Rectal smooth muscle tissue (tissue), 1 donor: ENCODE data around the gene CCDC12.

Experiments used
- H3K27ac ChIP-seq: one replicate; pipeline ENCODE4 v1.7.0; 2013; ENCODE audit warnings: low read depth, low read length, inconsistent platforms
- H3K27me3 ChIP-seq: one replicate; pipeline ENCODE4 v1.7.0; 2013; ENCODE audit warnings: low read length; ENCODE audit not compliant: control insufficient read depth, insufficient read depth
- H3K36me3 ChIP-seq: one replicate; pipeline ENCODE4 v1.7.0; 2013; ENCODE audit warnings: low read length; ENCODE audit not compliant: control insufficient read depth, insufficient read depth
- H3K4me1 ChIP-seq: one replicate; pipeline ENCODE4 v1.7.0; 2013; ENCODE audit warnings: low read length; ENCODE audit not compliant: control insufficient read depth, insufficient read depth
- H3K4me3 ChIP-seq: one replicate; pipeline ENCODE4 v1.7.0; 2013; ENCODE audit warnings: low read length
- H3K9ac ChIP-seq: one replicate; pipeline ENCODE4 v1.7.0; 2013; ENCODE audit warnings: low read length

The CCDC12 gene

DNA sequence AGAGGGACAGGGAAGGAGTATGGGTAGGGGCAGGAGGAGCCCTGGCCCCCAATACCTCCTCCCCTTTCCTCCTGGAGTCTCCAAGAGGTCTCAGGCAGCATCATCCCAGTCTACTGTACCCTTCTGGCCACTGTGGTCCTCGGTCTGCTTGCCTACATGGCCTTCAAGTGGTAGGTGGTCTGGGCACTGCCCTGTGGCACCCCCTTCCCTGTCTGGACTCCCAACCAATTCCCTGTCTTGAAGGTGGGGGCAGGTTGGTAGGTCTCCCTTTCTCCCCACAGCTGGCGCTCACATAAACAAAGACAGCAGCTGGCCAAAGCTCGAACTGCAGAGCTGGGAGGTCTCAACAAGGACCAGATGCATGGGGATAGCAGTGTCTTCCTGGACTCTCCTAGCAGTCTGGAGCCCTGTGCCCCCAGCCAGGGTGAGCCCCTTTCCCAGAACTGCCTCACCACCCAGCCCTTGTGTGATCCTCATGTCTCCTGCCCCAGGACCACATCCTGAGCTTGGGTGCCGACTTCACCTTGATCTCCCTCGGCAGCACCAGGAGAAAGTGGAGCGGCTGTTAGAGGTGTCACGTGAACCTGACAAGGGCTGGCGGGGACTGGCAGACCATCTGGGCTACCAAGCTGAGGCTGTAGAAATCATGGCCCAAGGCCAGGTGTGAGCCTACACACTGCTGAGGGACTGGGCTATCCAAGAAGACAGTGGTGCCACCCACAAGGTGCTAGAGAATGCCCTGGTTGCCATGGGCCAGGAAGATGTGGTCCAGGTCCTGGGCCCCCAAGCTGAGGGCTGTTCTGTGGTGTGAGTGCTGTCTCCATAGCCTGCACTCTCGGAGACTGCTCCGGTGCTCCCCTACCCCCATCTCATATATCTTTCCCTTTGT lies 36.0 kb upstream of the CCDC12 start:
- no peak overlapping the region for H3K9ac ChIP-seq
- H3K27ac ChIP-seq, result no peak overlapping the region
- no peaks in the 10 kb centered on the region for H3K4me1 ChIP-seq
- no peak overlapping the region for H3K4me3 ChIP-seq
- no peaks in the 10 kb centered on the region for H3K27me3 ChIP-seq
- H3K36me3 ChIP-seq, result peaks cover 10% of the 10 kb centered on the region

DNA sequence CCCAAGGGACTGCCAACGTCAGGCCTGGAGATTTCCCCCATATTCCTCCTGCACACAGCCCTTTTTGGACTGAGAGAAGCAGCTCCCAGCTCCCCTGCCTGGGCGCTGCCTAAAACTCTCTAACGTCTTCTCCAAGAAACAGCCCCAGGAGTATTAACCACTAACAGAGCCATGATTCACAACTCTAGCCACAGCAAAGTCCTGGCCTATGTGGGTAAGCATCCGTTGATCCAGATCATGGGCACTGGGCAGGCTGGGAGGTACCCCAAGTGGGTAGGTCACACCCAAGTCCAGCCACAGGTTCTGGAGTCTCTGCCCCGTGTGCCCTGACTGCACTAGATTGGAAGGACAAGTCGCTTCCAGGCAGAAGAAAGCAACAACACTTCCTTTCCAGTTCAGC lies 34.8 kb upstream of the CCDC12 start:
- H3K9ac ChIP-seq, result no peak overlapping the region
- H3K4me3 ChIP-seq, result no peak overlapping the region
- no peak overlapping the region for H3K27ac ChIP-seq
- no peaks in the 10 kb centered on the region for H3K4me1 ChIP-seq
- no peaks in the 10 kb centered on the region for H3K27me3 ChIP-seq
- peaks cover 9% of the 10 kb centered on the region for H3K36me3 ChIP-seq

GRCh38 chr3:47010910-47011309 lies 34.4 kb upstream of the CCDC12 start:
- Histone ChIP-seq H3K4me3 (no peak overlapping the region), H3K4me1 (no peaks in the 10 kb centered on the region), H3K36me3 (peaks cover 14% of the 10 kb centered on the region), H3K9ac (no peak overlapping the region), H3K27ac (no peak overlapping the region), H3K27me3 (no peaks in the 10 kb centered on the region)

- peaks cover 11% of the 10 kb centered on the region for H3K36me3 ChIP-seq
- H3K9ac ChIP-seq, result peak overlapping the region; percentile 46
These were observed 33.7 kb upstream of the CCDC12 start for GRCh38 chr3:47010111-47010712.

GRCh38 chr3:47009225-47010110 lies 32.9 kb upstream of the CCDC12 start:
- Histone ChIP-seq H3K9ac (peak overlapping the region; percentile 46), H3K4me3 (peak overlapping the region; percentile 73), H3K27me3 (no peaks in the 10 kb centered on the region), H3K27ac (peak overlapping the region; percentile 92), H3K4me1 (no peaks in the 10 kb centered on the region), H3K36me3 (peaks cover 10% of the 10 kb centered on the region)

More at GRCh38 chr3:47010111-47010712, 33.7 kb upstream of the CCDC12 start:
- Histone ChIP-seq H3K4me1 (no peaks in the 10 kb centered on the region), H3K27me3 (no peaks in the 10 kb centered on the region), H3K4me3 (peak overlapping the region; percentile 73), H3K27ac (peak overlapping the region; percentile 92)

DNA sequence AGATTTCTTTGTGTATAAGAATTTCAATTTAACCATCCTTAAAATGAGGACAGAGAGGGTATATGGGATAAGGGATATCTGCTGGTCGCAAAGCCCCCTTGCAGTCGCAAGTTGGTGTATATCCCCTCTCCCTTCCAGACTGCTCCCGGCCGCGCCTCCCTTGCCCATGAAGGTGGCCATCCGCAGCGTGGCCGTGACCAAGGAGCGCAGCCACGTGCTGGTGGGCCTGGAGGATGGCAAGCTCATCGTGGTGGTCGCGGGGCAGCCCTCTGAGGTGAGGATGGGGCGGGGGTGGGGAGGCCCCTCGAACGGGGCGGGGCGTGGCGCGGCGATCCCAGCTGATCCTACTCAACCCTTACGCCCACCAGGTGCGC lies 32.3 kb upstream of the CCDC12 start:
- H3K27me3 ChIP-seq, result no peaks in the 10 kb centered on the region
- H3K4me1 ChIP-seq, result no peaks in the 10 kb centered on the region
- peak overlapping the region; percentile 73 for H3K4me3 ChIP-seq
- H3K27ac ChIP-seq, result peak overlapping the region; percentile 52
- no peak overlapping the region for H3K9ac ChIP-seq
- H3K36me3 ChIP-seq, result peaks cover 10% of the 10 kb centered on the region

DNA sequence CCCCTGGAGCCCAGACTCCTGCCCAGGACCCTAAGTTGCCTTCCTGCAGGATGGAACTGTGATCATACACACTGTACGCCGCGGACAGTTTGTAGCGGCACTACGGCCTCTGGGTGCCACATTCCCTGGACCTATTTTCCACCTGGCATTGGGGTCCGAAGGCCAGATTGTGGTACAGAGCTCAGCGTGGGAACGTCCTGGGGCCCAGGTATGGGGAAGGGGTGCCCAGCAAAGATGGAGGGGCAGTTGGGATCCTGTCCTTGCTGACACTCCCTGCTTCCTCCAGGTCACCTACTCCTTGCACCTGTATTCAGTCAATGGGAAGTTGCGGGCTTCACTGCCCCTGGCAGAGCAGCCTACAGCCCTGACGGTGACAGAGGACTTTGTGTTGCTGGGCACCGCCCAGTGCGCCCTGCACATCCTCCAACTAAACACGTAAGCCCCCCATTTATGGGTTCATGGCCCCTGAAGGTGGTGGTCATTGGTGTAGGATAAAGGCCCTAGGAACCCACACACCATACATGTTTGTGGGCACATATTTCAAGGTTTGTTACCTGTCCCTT lies 31.8 kb upstream of the CCDC12 start:
- Histone ChIP-seq H3K27me3 (no peaks in the 10 kb centered on the region), H3K4me1 (no peaks in the 10 kb centered on the region), H3K9ac (no peak overlapping the region), H3K36me3 (peaks cover 10% of the 10 kb centered on the region), H3K4me3 (no peak overlapping the region), H3K27ac (no peak overlapping the region)

GRCh38 chr3:47007482-47008233 lies 31.1 kb upstream of the CCDC12 start:
- no peak overlapping the region for H3K9ac ChIP-seq

GRCh38 chr3:47007001-47007400 lies 30.5 kb upstream of the CCDC12 start:
- no peak overlapping the region for H3K27ac ChIP-seq
- H3K4me3 ChIP-seq, result no peak overlapping the region
- H3K27me3 ChIP-seq, result no peaks in the 10 kb centered on the region
- H3K9ac ChIP-seq, result no peak overlapping the region
- peaks cover 16% of the 10 kb centered on the region for H3K36me3 ChIP-seq
- H3K4me1 ChIP-seq, result no peaks in the 10 kb centered on the region

More at GRCh38 chr3:47007482-47008233, 31.1 kb upstream of the CCDC12 start:
- no peaks in the 10 kb centered on the region for H3K4me1 ChIP-seq
- no peaks in the 10 kb centered on the region for H3K27me3 ChIP-seq
- H3K36me3 ChIP-seq, result peaks cover 16% of the 10 kb centered on the region
- H3K27ac ChIP-seq, result no peak overlapping the region
- H3K4me3 ChIP-seq, result no peak overlapping the region

DNA sequence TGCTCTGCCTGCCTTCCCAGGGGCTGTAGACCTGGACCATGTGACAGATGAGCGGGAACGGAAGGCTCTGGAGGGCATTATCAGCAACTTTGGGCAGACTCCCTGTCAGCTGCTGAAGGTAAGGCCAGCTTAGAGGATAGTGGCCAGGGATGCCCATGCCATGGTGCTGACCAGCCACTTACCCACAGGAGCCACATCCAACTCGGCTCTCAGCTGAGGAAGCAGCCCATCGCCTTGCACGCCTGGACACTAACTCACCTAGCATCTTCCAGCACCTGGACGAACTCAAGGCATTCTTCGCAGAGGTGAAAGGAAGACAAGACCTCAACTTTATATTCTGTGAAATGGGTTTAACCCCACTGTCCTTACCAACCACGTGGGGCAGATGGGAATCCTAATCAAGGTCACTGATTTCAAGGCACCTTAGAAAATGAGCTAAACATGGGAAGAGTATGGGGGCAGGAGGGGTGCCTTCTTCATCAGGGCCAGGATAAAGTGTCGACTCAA lies 29.7 kb upstream of the CCDC12 start:
- no peaks in the 10 kb centered on the region for H3K4me1 ChIP-seq
- no peak overlapping the region for H3K9ac ChIP-seq
- no peak overlapping the region for H3K27ac ChIP-seq
- H3K4me3 ChIP-seq, result no peak overlapping the region
- H3K27me3 ChIP-seq, result no peaks in the 10 kb centered on the region
- H3K36me3 ChIP-seq, result peaks cover 16% of the 10 kb centered on the region
